Left ventricle myocardium inferior (tissue), 1 donor: ENCODE measurements around the gene ZNF385C. TPM values are rescaled to one million over a fixed set of nuclear protein-coding genes. Genes with fewer than 3 reads are reported as not detected.

ENCODE experiments used
- DNase-seq: peaks from one replicate; pipeline ENCODE4 v3.0.0-alpha.2; 2020
- H3K27ac ChIP-seq: fragments of 200-600 bp; replicated peaks from 2 replicates; pipeline ENCODE4 v1.8.0; 2021
- H3K27me3 ChIP-seq: fragments of 200-600 bp; 2 replicates; pipeline ENCODE4 v1.8.0; 2021; ENCODE audit warnings: low read depth
- H3K36me3 ChIP-seq: fragments of 200-600 bp; 2 replicates; pipeline ENCODE4 v1.8.0; 2021
- H3K4me1 ChIP-seq: fragments of 200-600 bp; 2 replicates; pipeline ENCODE4 v1.8.0; 2021
- H3K4me3 ChIP-seq: fragments of 200-600 bp; 2 replicates; pipeline ENCODE4 v1.8.0; 2021; ENCODE audit warnings: mild to moderate bottlenecking, moderate library complexity
- H3K9me3 ChIP-seq: fragments of 200-600 bp; replicated peaks from 2 replicates; pipeline ENCODE4 v1.8.0; 2021
- CTCF ChIP-seq: fragments of 200-600 bp; IDR thresholded peaks from 2 replicates; pipeline ENCODE4 v1.8.0; 2021; ENCODE audit warnings: antibody characterized with exemption, mild to moderate bottlenecking, borderline replicate concordance
- intact Hi-C: fragments of 100-400 bp; cut with micrococcal nuclease; formaldehyde crosslinking; loops from one replicate; pipeline ENCODE4 v1.11.0; 2022
- total RNA-seq: library from RNA; stranded (reverse); fragmentation: NEBNext Ultra II Directional; extraction: Animal tissue kit (Norgen Biotek cat#: 25700); gene quantifications from one replicate; pipeline ENCODE4 v1.2.1, GENCODE V29; 2021
- donor health status: DM: no; HTN: yes; CAD: no; lungs with severe emphysema.

Gene ZNF385C
- total RNA-seq, 1 donor from 2014 or later, result 0.49 TPM

GRCh38 chr17:42078396-42079043 is 19.8 kb downstream of the ZNF385C start:
- Histone ChIP-seq H3K4me3 (no peak overlapping the region), H3K36me3 (no peaks in the 10 kb centered on the region), H3K27ac (no peak overlapping the region), H3K4me1 (no peaks in the 10 kb centered on the region), H3K27me3 (peaks cover 25% of the 10 kb centered on the region), H3K9me3 (no peaks in the 10 kb centered on the region)
- TF ChIP-seq CTCF, result no peak
- no peak for DNase-seq
- intact Hi-C loops, result no loop called here

- Histone ChIP-seq H3K36me3 (no peaks in the 10 kb centered on the region), H3K4me1 (no peaks in the 10 kb centered on the region), H3K4me3 (no peak overlapping the region), H3K9me3 (no peaks in the 10 kb centered on the region), H3K27me3 (peaks cover 33% of the 10 kb centered on the region), H3K27ac (no peak overlapping the region)
- no peak for TF ChIP-seq CTCF
- no peak for DNase-seq
- intact Hi-C loops, result no loop called here
These were observed 20.5 kb downstream of the ZNF385C start for GRCh38 chr17:42077755-42078154.

- Histone ChIP-seq H3K9me3 (no peaks in the 10 kb centered on the region), H3K27ac (no peak overlapping the region), H3K4me3 (no peak overlapping the region), H3K4me1 (peaks cover 7% of the 10 kb centered on the region), H3K27me3 (peaks cover 40% of the 10 kb centered on the region), H3K36me3 (no peaks in the 10 kb centered on the region)
- DNase-seq, result no peak
- no peak for TF ChIP-seq CTCF
- intact Hi-C loops, result no loop called here
These were observed 21.3 kb downstream of the ZNF385C start for GRCh38 chr17:42076797-42077559.

- Histone ChIP-seq H3K27ac (no peak overlapping the region), H3K4me3 (no peak overlapping the region), H3K27me3 (peaks cover 52% of the 10 kb centered on the region), H3K9me3 (no peaks in the 10 kb centered on the region), H3K36me3 (no peaks in the 10 kb centered on the region), H3K4me1 (peaks cover 11% of the 10 kb centered on the region)
- no peak for DNase-seq
- no peak for TF ChIP-seq CTCF
- intact Hi-C loops, result no loop called here
These were observed 22.5 kb downstream of the ZNF385C start for GRCh38 chr17:42075789-42076188.

- Histone ChIP-seq H3K4me1 (peaks cover 11% of the 10 kb centered on the region), H3K4me3 (peak overlapping the region; percentile 58), H3K27ac (no peak overlapping the region), H3K9me3 (no peaks in the 10 kb centered on the region), H3K36me3 (no peaks in the 10 kb centered on the region), H3K27me3 (peaks cover 72% of the 10 kb centered on the region)
- DNase-seq, result no peak
- TF ChIP-seq CTCF, result no peak
- intact Hi-C loops, result no loop called here
These were observed 25.7 kb downstream of the ZNF385C start for GRCh38 chr17:42072323-42073187.
